Body of pancreas (tissue), 4 donors: ENCODE measurements around the gene ST8SIA4. TPM values are rescaled to one million over a fixed set of nuclear protein-coding genes. Genes with fewer than 3 reads are reported as not detected.

Experiments used
- ATAC-seq: fragments of 150-250 bp; one replicate; pipeline ENCODE4 v1.9.1; 2016
- DNase-seq, 4 donors: peaks; one replicate each; pipeline ENCODE4 v3.0.0-alpha.2; 2019
- H3K27ac ChIP-seq, 4 donors: fragments of 200-600 bp; sonication (generic); 1 replicate in 3 of 4; 2 replicates in 1 of 4; pipeline versions ENCODE4 v1.5.1 to v1.6.1; 2016 to 2019; ENCODE audit warnings: mild to moderate bottlenecking in 1 of 4, mixed read lengths in 1 of 4, moderate library complexity in 1 of 4
- H3K27me3 ChIP-seq, 2 donors: fragments of 200-600 bp; sonication (generic); one replicate each; pipeline ENCODE4 v1.6.0; 2016; ENCODE audit warnings: mild to moderate bottlenecking in 1 of 2
- H3K36me3 ChIP-seq, 2 donors: fragments of 200-600 bp; sonication (generic); replicated peaks in 1 of 2; 2 replicates each; pipeline ENCODE4 v1.5.1; 2016; ENCODE audit warnings: low read depth in 2 of 2; ENCODE audit not compliant: insufficient read depth in 1 of 2
- H3K4me1 ChIP-seq: fragments of 200-600 bp; sonication (generic); one replicate; pipeline ENCODE4 v1.6.0; 2016
- H3K4me3 ChIP-seq, 2 donors: fragments of 200-600 bp; sonication (generic); 1 replicate in 1 of 2; 2 replicates in 1 of 2; pipeline ENCODE4 v1.5.1; 2016 to 2019
- H3K9me3 ChIP-seq, 3 donors: fragments of 200-600 bp; sonication (generic); 1 replicate in 2 of 3; 2 replicates in 1 of 3; pipeline ENCODE4 v1.5.1; 2016
- POLR2A ChIP-seq, 3 donors: fragments of 450-650 bp; IDR thresholded peaks; one replicate each; pipeline ENCODE4 v1.6.1; 2016; ENCODE audit warnings: antibody characterized with exemption in 3 of 3, mild to moderate bottlenecking in 2 of 3
- WGBS, 2 donors: methylation state at CpG; one replicate each; pipeline ENCODE4 v1.1.5; 2017; 5-methylcytosine and 5-hydroxymethylcytosine counted together
- intact Hi-C: fragments of 100-400 bp; cut with DNase I; formaldehyde crosslinking; loops from one replicate; pipeline ENCODE4 v1.15.1; 2023
- total RNA-seq, 2 donors: library from RNA; depleted of rRNA; stranded (reverse); fragments of >200 nt; gene quantifications; one replicate each; pipeline ENCODE4 v1.1.0, GENCODE V29; 2016
- TF ChIP-seq, protein P1 (sequence below), 7 experiments: fragments of 450-650 bp in 4 of 7; fragments of 200-600 bp in 3 of 7; sonication (generic) in 3 of 7; IDR thresholded peaks; one replicate each; pipeline ENCODE4 v1.5.1; 2016 to 2019; ENCODE audit warnings: antibody characterized with exemption in 7 of 7

ST8SIA4 gene
- total RNA-seq, 2 donors from 2014 or later: 0.66 to 2.1 TPM

- TF ChIP-seq, protein P1, sequence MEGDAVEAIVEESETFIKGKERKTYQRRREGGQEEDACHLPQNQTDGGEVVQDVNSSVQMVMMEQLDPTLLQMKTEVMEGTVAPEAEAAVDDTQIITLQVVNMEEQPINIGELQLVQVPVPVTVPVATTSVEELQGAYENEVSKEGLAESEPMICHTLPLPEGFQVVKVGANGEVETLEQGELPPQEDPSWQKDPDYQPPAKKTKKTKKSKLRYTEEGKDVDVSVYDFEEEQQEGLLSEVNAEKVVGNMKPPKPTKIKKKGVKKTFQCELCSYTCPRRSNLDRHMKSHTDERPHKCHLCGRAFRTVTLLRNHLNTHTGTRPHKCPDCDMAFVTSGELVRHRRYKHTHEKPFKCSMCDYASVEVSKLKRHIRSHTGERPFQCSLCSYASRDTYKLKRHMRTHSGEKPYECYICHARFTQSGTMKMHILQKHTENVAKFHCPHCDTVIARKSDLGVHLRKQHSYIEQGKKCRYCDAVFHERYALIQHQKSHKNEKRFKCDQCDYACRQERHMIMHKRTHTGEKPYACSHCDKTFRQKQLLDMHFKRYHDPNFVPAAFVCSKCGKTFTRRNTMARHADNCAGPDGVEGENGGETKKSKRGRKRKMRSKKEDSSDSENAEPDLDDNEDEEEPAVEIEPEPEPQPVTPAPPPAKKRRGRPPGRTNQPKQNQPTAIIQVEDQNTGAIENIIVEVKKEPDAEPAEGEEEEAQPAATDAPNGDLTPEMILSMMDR (IDR thresholded peaks at IDR 0.05): no peak
- TF ChIP-seq POLR2A (IDR thresholded peaks at IDR 0.05): no peak
- no peak overlapping the region for H3K4me3 ChIP-seq
- no peaks in the 10 kb centered on the region for H3K4me1 ChIP-seq
- H3K9me3 ChIP-seq: no peaks in the 10 kb centered on the region
- no peak overlapping the region for H3K27ac ChIP-seq
- DNase-seq: no peak
- 28 to 30% methylated on average over 2 of the region's 2 CpGs for WGBS, 2 donors
- no peak for ATAC-seq
- intact Hi-C loops: no loop called here
- no peaks in the 10 kb centered on the region for H3K27me3 ChIP-seq
- no peaks in the 10 kb centered on the region for H3K36me3 ChIP-seq
These were observed 75.6 kb downstream of the ST8SIA4 start for GRCh38 chr5:100827481-100827889.

DNA sequence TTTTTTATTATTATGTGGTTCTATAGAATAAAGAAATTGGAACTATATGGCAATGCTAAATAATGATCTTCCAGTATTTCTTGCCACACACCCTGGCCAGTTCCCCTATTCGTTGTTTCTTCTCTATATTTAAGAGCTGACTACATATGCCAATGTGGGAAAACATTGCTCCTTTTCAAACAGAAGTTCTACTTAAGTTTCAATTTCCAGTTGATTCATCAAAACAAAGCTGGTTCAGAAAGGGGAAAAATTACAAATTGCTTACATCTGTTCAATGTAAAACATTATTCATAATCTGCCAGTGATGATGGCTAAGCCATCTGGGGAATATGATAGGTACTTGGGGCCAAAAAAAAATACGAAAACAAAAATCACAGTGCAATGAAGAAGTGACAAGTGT is 76.9 kb downstream of the ST8SIA4 start:
- intact Hi-C loops: no loop called here
- TF ChIP-seq, protein P1 (IDR thresholded peaks at IDR 0.05): no peak
- TF ChIP-seq POLR2A (IDR thresholded peaks at IDR 0.05): no peak

GRCh38 chr5:100824635-100825034 is 78.4 kb downstream of the ST8SIA4 start:
- Histone ChIP-seq H3K36me3 (no peaks in the 10 kb centered on the region), H3K4me3 (no peak overlapping the region), H3K27ac (no peak overlapping the region), H3K4me1 (no peaks in the 10 kb centered on the region), H3K27me3 (no peaks in the 10 kb centered on the region), H3K9me3 (no peaks in the 10 kb centered on the region)
- no peak for DNase-seq
- intact Hi-C loops: no loop called here
- no peak for TF ChIP-seq POLR2A (IDR thresholded peaks at IDR 0.05)
- TF ChIP-seq, protein P1 (IDR thresholded peaks at IDR 0.05): no peak
- no peak for ATAC-seq

More for the DNA sequence above, 76.9 kb downstream of the ST8SIA4 start:
- no peaks in the 10 kb centered on the region for H3K27me3 ChIP-seq
- no peaks in the 10 kb centered on the region for H3K36me3 ChIP-seq
- no peak for DNase-seq
- no peaks in the 10 kb centered on the region for H3K9me3 ChIP-seq
- H3K4me1 ChIP-seq: no peaks in the 10 kb centered on the region
- H3K27ac ChIP-seq: no peak overlapping the region
- H3K4me3 ChIP-seq: no peak overlapping the region
- 47 to 65% methylated on average over 2 of the region's 2 CpGs for WGBS, 2 donors
- ATAC-seq: no peak

- no peak overlapping the region for H3K27ac ChIP-seq
- H3K4me3 ChIP-seq: no peak overlapping the region
- H3K4me1 ChIP-seq: no peaks in the 10 kb centered on the region
- no peaks in the 10 kb centered on the region for H3K27me3 ChIP-seq
- ATAC-seq: no peak
- WGBS, 2 donors: 61 to 66% methylated on average over 2 of the region's 2 CpGs
- H3K36me3 ChIP-seq: no peaks in the 10 kb centered on the region
- intact Hi-C loops: no loop called here
- no peak for TF ChIP-seq POLR2A (IDR thresholded peaks at IDR 0.05)
- TF ChIP-seq, protein P1 (IDR thresholded peaks at IDR 0.05): no peak
- no peaks in the 10 kb centered on the region for H3K9me3 ChIP-seq
- no peak for DNase-seq
These were observed 79.3 kb downstream of the ST8SIA4 start for GRCh38 chr5:100823812-100824211.

GRCh38 chr5:100821751-100822150 is 81.3 kb downstream of the ST8SIA4 start:
- 57 to 78% methylated on average over 1 of the region's 1 CpG for WGBS, 2 donors
- ATAC-seq (no peak), DNase-seq (no peak)
- Histone ChIP-seq H3K4me3 (no peak overlapping the region), H3K9me3 (no peaks in the 10 kb centered on the region), H3K36me3 (no peaks in the 10 kb centered on the region), H3K4me1 (no peaks in the 10 kb centered on the region), H3K27me3 (no peaks in the 10 kb centered on the region), H3K27ac (no peak overlapping the region)
- TF ChIP-seq, protein P1 (IDR thresholded peaks at IDR 0.05): no peak
- TF ChIP-seq POLR2A (IDR thresholded peaks at IDR 0.05): no peak
- intact Hi-C loops: no loop called here
